ENCODE results near the gene THNSL1. TPM values are rescaled to one million over a fixed set of nuclear protein-coding genes. Genes with fewer than 3 reads are reported as not detected.

Gene THNSL1
- total RNA-seq, 1 donor = 2.9 TPM

- DNase-seq (ENCODE audit: insufficient read length, low spot score, missing footprints) = no peak
- TF ChIP-seq CTCF (IDR thresholded peaks at IDR 0.05; ENCODE audit: extremely low read depth, low read depth, low read length) = no peak
- no peak overlapping the region for H3K27ac ChIP-seq (ENCODE audit: low read depth, low read length)
Measured at GRCh38 chr10:25063644-25064043, 47.2 kb downstream of the THNSL1 start.

GRCh38 chr10:25064401-25064800 lies 48.0 kb downstream of the THNSL1 start:
- H3K4me2 ChIP-seq (ENCODE audit: insufficient read depth, low read length) = no peak overlapping the region
- no peak overlapping the region for H2AFZ ChIP-seq (ENCODE audit: low read length)
- H3K27me3 ChIP-seq (ENCODE audit: insufficient read depth, low read length) = no peaks in the 10 kb centered on the region
- no peaks in the 10 kb centered on the region for H3K36me3 ChIP-seq (ENCODE audit: insufficient read depth, low read length)
- H3K79me2 ChIP-seq (ENCODE audit: insufficient read depth, low read length) = no peaks in the 10 kb centered on the region
- no peaks in the 10 kb centered on the region for H4K20me1 ChIP-seq (ENCODE audit: insufficient read depth, low read length)
- DNase-seq (ENCODE audit: insufficient read length, low spot score, missing footprints) = no peak
- peaks cover 37% of the 10 kb centered on the region for H3K4me1 ChIP-seq (ENCODE audit: insufficient read depth, low read length)
- no peak for TF ChIP-seq CTCF (IDR thresholded peaks at IDR 0.05; ENCODE audit: extremely low read depth, low read depth, low read length)
- no peaks in the 10 kb centered on the region for H3K9me3 ChIP-seq (ENCODE audit: low read depth, low read length)
- H3K4me3 ChIP-seq (ENCODE audit: insufficient read depth, low read length) = no peak overlapping the region
- no peak overlapping the region for H3K27ac ChIP-seq (ENCODE audit: low read depth, low read length)

More at GRCh38 chr10:25063644-25064043, 47.2 kb downstream of the THNSL1 start:
- H3K4me3 ChIP-seq (ENCODE audit: insufficient read depth, low read length) = no peak overlapping the region
- H3K27me3 ChIP-seq (ENCODE audit: insufficient read depth, low read length) = no peaks in the 10 kb centered on the region
- no peaks in the 10 kb centered on the region for H4K20me1 ChIP-seq (ENCODE audit: insufficient read depth, low read length)
- no peaks in the 10 kb centered on the region for H3K36me3 ChIP-seq (ENCODE audit: insufficient read depth, low read length)
- no peak overlapping the region for H2AFZ ChIP-seq (ENCODE audit: low read length)
- no peak overlapping the region for H3K4me2 ChIP-seq (ENCODE audit: insufficient read depth, low read length)
- H3K4me1 ChIP-seq (ENCODE audit: insufficient read depth, low read length) = peaks cover 41% of the 10 kb centered on the region
- no peaks in the 10 kb centered on the region for H3K79me2 ChIP-seq (ENCODE audit: insufficient read depth, low read length)
- no peaks in the 10 kb centered on the region for H3K9me3 ChIP-seq (ENCODE audit: low read depth, low read length)

GRCh38 chr10:25065761-25066476 lies 49.5 kb downstream of the THNSL1 start:
- Histone ChIP-seq H4K20me1 (ENCODE audit: insufficient read depth, low read length) (no peaks in the 10 kb centered on the region), H3K9me3 (ENCODE audit: low read depth, low read length) (no peaks in the 10 kb centered on the region), H3K4me3 (ENCODE audit: insufficient read depth, low read length) (no peak overlapping the region), H3K4me2 (ENCODE audit: insufficient read depth, low read length) (no peak overlapping the region), H3K4me1 (ENCODE audit: insufficient read depth, low read length) (peaks cover 25% of the 10 kb centered on the region), H3K36me3 (ENCODE audit: insufficient read depth, low read length) (no peaks in the 10 kb centered on the region), H3K27me3 (ENCODE audit: insufficient read depth, low read length) (no peaks in the 10 kb centered on the region), H2AFZ (ENCODE audit: low read length) (no peak overlapping the region), H3K27ac (ENCODE audit: low read depth, low read length) (no peak overlapping the region), H3K79me2 (ENCODE audit: insufficient read depth, low read length) (no peaks in the 10 kb centered on the region)
- TF ChIP-seq CTCF (IDR thresholded peaks at IDR 0.05; ENCODE audit: extremely low read depth, low read depth, low read length) = no peak
- no peak for DNase-seq (ENCODE audit: insufficient read length, low spot score, missing footprints)

GRCh38 chr10:25068152-25069058 lies 52.0 kb downstream of the THNSL1 start:
- Histone ChIP-seq H3K4me1 (ENCODE audit: insufficient read depth, low read length) (peaks cover 9% of the 10 kb centered on the region), H3K4me2 (ENCODE audit: insufficient read depth, low read length) (peak overlapping the region; percentile 50), H4K20me1 (ENCODE audit: insufficient read depth, low read length) (no peaks in the 10 kb centered on the region), H3K27me3 (ENCODE audit: insufficient read depth, low read length) (no peaks in the 10 kb centered on the region), H3K27ac (ENCODE audit: low read depth, low read length) (peak overlapping the region; percentile 49), H3K4me3 (ENCODE audit: insufficient read depth, low read length) (no peak overlapping the region), H3K79me2 (ENCODE audit: insufficient read depth, low read length) (no peaks in the 10 kb centered on the region), H3K9me3 (ENCODE audit: low read depth, low read length) (no peaks in the 10 kb centered on the region), H3K36me3 (ENCODE audit: insufficient read depth, low read length) (no peaks in the 10 kb centered on the region), H2AFZ (ENCODE audit: low read length) (peak overlapping the region; percentile 40)
- peak; percentile 89 for DNase-seq (ENCODE audit: insufficient read length, low spot score, missing footprints)
- no peak for TF ChIP-seq CTCF (IDR thresholded peaks at IDR 0.05; ENCODE audit: extremely low read depth, low read depth, low read length)
